NOMO-1 (cell line): ENCODE data around the gene DHRS4.
"Not testable (repeated sequence)": the region's sequence is repeated elsewhere in the genome, so short reads cannot be mapped to it uniquely, and the experiment has no call there.

Experiments used
- DNase-seq, 2 experiments: peaks; one replicate each; lab custom pipeline; 2025; ENCODE audit not compliant: unreplicated experiment in 2 of 2; lab: John Stamatoyannopoulos, UW

Gene DHRS4

DNA sequence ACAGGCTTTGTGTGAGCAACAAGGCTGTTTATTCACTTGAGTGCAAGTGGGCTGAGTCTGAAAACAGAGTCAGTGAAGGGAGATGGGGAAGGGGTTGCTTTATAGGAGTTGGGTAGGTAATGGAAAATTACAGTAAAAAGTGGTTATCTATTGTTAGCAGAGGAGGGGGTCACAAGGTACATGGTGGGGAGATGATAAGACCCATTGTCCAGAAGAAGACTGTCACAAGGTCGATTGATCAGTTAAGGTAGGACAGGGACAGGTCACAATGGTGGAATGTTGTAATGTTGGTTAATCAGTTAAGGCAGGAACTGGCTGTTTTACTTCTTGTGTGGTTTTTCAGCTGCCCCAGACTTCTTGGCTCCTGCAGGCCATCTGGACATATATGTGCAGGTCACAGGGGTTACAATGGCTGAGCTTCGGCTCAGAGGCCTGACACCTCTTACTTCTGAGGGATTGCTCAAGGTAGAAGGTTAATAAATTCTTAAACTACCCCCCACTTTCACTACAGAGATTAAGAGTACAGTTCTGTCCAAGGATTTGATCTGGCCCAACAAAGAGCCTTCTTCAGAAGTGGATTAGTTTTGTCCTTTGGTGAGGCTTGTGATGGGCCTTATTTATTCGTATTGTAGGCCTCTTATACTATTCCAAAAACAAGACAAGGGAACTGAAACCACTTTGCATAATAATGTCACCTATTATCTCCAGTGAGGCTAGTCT lies 13.8 kb upstream of the DHRS4 start:
- DNase-seq: no peak

- DNase-seq: no peak
Measured at GRCh38 chr14:23941230-23941629, 12.3 kb upstream of the DHRS4 start.

DNA sequence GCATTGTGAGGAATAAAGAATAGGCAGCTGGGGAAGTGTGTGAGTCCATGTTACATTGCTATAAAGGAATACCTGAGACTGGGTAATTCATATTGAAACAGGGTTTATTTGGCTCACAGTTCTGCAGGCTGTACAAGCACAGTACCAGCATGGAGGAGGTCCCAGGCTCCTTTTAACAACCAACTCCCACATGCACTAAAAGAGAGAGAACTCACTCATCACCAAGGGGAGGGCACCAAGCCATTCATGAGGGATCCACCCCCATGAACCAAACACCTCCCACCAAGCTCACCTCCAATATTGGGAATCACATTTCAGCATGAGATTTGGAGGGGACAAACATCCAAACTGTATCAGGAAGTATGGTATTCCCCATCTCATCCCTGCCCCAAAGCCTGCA lies 11.9 kb upstream of the DHRS4 start:
- no peak for DNase-seq

DNA sequence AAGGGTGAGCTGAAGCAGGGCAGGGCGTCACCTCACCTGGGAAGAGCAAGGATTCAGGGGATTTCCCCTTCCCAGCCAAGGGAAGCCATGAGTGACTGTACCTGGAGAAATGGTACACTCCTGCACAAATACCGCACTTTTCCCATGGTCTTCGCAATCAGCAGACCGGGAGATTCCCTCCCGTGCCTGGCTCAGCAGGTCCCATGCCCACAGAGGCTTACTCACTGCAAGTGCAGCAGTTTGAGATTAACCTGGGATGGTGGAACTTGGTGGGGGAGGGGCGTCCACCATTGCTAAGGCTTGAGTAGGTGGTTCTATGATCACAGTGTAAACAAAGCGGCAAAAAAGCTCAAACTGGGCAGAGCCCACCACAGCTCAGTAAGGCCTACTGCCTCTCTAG lies 11.0 kb upstream of the DHRS4 start:
- no peak for DNase-seq

- not testable (repeated sequence) for DNase-seq
Measured at GRCh38 chr14:23949069-23949468, 4.5 kb upstream of the DHRS4 start.

DNA sequence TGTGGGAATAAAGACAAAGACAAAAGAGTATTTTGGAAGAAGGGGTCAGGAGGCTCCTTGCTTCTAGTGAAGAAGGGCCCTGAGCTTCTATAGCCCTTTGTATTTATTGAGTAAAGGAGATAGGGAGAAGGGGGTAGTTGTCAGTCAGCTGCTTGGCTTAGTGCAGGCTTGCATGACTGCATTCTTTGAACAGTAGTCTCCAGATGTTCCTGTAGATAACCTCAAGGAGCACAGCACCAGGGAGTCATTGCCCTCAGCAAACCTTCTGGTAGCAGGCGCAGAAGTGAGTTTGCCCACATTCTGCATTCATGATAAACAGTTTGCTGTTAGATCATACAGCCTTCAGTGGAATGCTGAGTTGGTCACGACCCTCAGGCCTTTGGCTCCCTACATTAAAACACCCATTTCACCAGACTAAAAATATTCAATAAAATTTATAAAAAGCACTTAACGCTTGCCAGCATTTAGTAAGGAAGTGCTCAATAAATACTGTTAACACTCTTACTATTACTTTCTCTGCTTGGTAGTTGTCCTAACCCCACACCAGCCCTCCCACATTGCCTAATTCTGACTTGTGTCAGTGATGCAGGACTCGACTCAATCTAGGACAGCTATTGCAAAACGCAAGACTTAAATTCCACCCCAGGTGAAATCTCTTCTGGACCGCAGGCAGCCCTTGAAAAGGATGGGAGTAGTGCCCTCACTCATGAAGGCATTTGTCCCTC lies 3.0 kb upstream of the DHRS4 start:
- no peak for DNase-seq

DNA sequence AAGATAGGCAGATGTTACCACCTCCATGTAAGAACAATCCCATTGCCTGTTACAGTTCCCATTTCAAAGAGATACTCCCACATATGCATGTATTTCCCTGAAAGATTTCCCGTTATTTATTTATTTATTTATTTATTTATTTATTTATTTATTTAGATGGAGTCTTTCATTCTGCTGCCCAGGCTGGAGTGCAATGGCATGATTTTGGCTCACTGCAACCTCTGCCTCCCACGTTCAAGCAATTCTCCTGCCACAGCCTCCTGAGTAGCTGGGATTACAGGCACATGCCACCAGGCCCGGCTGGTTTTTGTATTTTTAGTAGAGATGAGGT lies 2.5 kb upstream of the DHRS4 start:
- DNase-seq: not testable (repeated sequence)

DNA sequence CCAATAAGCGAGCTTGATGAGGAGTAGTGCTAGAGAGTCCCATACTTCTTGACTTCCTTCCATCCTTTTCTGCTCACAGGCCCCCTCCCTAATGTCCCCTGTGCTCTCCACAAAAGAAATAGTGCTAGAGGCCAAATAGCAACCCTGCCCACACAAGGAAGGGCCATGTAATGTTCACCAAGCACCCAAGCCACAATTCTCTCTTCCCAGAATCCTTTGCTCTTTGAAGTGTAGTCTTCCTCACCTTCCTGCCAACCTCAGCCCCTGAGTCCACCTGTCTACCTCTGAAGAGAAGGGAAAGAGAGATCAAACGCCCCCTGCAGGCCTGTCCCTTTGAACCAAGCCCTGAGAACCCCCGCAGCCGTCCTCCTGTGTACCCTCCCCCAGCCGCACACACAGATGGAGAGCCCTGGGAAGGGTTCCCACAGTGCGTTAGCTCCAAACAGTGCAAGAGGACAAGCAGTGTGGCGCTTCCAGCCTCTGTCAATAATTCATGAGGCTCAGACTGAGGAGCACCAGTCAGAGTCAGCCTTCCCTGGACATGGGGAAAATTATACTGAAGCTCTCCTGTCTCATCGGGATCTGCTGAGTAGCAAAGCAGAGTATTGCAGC lies 1.9 kb upstream of the DHRS4 start:
- no peak for DNase-seq

- DNase-seq: not testable (repeated sequence)
Measured at GRCh38 chr14:23953116-23953463, 480 bp upstream of the DHRS4 start.

GRCh38 chr14:23954279-23954614 lies 677 bp downstream of the DHRS4 start:
- not testable (repeated sequence) for DNase-seq

GRCh38 chr14:23954965-23955364 lies 1.4 kb downstream of the DHRS4 start:
- DNase-seq: not testable (repeated sequence)

- DNase-seq: not testable (repeated sequence)
Measured at GRCh38 chr14:23955811-23956210, 2.2 kb downstream of the DHRS4 start.

DNA sequence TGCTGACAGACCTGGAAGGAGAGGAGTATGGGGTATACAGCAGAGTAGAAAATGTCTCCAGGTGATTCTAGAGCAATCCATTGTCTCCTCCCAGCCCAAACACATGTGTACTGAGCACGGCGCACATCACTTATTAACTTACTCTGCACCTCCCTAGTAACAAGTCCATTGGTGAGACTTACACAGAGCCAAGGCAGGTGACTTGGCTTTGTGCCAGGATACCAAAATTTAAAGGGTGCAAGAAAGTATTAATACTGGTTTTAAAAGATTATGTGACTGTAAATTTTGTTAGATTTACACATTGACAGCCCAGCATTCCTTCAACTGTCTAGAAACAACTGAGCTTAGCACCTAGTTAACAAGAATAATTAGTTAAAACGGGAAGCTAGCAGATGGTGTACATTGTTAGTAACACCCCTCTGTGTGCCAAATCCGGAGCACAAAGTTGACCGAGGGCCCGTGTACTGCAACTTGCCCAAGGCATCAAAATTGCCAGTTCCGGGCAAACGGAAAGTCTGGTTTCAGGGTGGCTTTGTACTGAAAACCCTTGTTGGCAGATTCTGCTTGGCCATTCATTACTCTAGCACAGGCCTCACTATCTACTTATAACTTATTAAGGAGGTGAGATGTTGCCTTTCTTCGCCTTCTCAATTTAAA lies 4.5 kb downstream of the DHRS4 start:
- DNase-seq: not testable (repeated sequence)

DNA sequence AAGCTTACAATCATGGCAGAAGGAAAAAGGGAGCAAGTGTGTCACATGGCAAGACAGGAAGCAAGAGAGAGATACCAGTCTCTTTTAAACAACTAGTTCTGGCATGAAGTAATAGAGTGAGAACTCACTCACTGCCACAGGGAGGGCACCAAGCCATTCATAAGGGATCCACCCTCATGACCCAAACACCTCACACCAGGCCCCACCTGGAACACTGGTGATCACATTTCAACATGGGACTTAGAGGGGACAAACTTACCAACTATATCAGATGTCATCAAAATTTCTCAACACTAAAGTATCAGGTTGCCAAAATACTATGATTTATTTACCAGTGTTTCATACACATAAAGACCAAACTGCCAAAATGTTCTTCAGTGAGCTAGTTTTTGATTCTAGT lies 7.3 kb downstream of the DHRS4 start:
- DNase-seq: not testable (repeated sequence)

GRCh38 chr14:23961704-23962103 lies 8.1 kb downstream of the DHRS4 start:
- DNase-seq: not testable (repeated sequence)

DNA sequence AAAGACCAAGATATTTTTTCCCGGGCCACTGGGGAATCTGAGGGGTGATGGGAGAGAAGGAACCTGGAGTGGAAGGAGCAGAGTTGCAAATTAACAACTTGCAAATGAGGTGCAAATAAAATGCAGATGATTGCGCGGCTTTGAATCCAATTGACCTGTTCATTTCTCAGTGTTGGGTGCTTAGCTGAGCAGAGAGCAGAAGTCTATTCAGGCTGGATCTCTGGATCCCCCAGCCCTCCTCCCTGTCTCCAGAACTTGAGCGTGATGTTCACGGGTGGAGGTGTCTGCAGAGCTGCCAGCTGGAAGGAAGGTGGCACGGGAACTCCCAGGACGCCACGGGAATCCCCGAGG lies 15.5 kb downstream of the DHRS4 start:
- not testable (repeated sequence) for DNase-seq

DNA sequence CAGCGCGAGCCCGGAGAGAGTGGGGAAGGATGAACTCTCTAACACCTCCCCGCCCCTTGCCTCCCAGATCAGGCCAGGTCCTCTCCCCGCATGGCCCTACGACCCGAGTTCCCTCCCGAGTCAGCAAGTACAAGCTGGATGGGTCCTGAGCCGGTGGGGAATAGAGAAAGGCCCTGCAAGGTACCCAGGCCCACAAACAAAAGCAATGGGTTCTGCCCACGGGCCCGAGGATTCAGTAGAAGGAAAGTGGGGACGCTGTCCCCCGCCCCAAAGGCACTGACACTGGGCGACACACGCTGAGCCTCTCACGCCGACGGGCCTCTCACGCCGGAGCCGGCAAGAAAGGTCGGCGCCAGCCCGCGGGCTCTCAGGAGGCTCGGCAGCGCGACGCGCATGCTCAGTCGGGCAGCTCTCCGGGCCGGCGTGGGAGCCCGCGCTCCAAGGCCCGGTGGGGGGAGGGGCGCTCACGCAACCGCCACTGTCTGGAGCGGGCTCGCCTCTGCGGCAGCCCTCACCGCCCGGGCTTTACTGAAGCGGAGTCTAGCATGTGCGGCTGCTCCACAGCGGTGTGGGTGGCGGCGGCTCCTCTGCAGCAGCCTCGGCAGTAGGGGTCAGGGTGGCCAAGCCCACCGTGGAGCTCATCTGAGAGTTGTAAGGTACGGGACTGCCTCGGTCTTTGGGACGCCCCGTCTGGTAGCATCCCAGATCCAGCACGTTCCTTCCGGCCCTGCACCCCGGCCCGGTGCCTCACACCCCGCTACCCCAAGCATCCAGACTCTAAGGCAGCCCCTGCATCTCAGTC lies 16.1 kb downstream of the DHRS4 start:
- not testable (repeated sequence) for DNase-seq

GRCh38 chr14:23970283-23970659 lies 16.7 kb downstream of the DHRS4 start:
- DNase-seq: not testable (repeated sequence)

GRCh38 chr14:23973178-23973577 lies 19.6 kb downstream of the DHRS4 start:
- not testable (repeated sequence) for DNase-seq

DNA sequence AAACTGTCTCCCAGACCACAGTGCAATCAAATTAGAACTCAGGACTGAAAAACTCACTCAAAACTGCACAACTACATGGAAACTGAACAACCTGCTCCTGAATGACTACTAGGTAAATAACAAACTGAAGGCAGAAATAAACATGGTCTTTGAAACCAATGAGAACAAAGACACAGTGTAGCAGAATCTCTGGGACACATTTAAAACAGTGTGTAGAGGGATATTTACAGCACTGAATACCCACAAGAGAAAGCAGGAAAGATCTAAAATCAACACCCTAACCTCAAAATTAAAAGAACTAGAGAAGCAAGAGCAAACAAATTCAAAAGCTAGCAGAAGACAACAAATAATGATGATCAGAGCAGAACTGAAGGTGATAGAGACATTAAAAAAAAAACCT lies 20.5 kb downstream of the DHRS4 start:
- not testable (repeated sequence) for DNase-seq

DNA sequence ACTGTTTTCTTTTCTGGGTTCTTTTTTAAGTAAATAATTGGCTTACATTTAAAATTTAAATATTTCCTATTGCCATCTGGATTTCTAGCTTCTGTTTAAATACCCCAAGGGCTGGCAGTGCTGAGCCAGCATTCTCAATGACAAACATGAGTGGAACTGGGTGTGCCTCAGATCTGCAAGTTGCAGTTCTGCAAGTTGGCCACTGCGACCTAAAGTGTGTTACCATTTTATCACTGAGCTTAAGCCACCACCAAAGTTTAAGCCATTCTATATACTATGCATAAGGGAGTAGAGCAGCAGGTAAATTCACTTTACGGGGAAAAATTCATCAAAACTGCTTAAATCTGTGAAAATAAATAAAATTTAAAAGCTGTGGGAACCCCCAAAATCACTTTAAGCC lies 23.6 kb downstream of the DHRS4 start:
- not testable (repeated sequence) for DNase-seq
